H54 (cell line): ENCODE measurements around the gene RUNX2.
"Not testable (repeated sequence)": the region's sequence is repeated elsewhere in the genome, so short reads cannot be mapped to it uniquely, and the experiment has no call there.

ENCODE experiments used
- DNase-seq: peaks from one replicate; pipeline ENCODE4 v3.0.0; 2011; ENCODE audit warnings: low spot score, mixed read lengths; ENCODE audit not compliant: insufficient read length
- FAIRE-seq: peaks from 3 replicates; lab custom pipeline; 2011; peaks lifted over from hg19 to GRCh38; lab: Jason Lieb, UNC
- POLR2A ChIP-seq: IDR thresholded peaks from 2 replicates; pipeline ENCODE4 v1.6.1; 2011; ENCODE audit warnings: low read depth, mild to moderate bottlenecking, low read length

Gene RUNX2

DNA sequence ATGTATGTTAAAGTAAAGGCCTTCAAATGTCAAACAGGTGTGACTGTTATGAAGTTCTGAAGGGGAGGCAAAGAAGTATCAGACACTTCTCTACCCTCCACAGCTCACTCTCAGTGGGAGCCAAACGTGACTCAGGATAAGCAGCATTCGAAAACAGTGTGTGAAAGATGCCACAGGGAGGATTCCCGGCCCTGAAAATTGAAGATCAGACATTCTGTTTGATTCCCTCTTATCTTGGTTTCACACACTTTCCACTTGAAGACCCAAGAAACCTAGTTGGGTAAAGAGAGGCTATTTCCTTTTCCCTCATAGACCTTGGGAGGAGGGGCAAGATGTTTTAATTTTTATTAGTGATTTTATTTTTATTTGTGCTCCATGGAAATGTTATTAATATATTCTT, 213.8 kb downstream of the RUNX2 start:
- no peak for TF ChIP-seq POLR2A
- FAIRE-seq (no peak), DNase-seq (no peak)

DNA sequence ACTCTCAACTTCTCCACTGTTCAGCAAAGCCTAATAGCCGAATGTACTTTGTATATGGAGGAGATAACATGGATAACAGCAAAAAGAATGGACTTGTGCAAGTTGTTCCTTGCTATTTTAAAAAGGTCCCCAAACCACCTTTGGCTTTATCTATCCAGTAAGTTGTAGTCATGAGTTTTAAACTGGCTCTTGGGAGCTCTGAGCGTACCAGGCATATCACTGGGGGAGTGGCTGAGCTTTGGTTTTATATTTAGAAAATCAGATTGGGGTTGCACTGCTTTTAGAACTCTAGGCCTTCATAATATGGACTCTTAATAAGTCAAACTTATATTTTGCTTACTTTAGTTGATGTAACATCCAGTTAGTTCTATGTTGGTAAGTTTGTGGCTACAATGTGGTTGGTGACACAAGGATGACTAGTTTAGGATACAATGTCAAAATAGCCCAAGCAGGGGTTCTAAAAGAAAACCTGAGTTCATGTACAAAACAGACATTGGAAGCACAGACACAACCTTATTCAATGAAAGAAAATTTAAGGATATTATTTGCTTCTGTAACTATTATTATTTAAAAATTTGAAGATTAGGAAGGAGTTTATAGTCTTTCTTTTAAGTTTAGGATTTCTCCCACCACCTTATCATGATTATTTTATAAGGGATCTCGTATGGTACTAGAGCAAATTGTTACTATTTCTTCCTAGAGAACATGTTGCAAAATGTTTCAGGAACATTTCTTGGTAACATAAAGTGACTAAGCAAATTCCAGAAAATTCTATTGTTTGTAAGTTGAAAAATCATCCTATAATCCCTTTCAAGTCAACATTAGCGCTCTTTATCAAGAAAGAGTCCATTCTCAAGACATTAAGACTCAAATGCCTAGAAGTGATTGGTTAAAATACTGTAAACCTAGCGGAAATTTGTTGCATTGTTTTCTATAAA, 215.4 kb downstream of the RUNX2 start:
- FAIRE-seq: peak; percentile 85
- TF ChIP-seq POLR2A: no peak
- DNase-seq: peak; percentile 30

DNA sequence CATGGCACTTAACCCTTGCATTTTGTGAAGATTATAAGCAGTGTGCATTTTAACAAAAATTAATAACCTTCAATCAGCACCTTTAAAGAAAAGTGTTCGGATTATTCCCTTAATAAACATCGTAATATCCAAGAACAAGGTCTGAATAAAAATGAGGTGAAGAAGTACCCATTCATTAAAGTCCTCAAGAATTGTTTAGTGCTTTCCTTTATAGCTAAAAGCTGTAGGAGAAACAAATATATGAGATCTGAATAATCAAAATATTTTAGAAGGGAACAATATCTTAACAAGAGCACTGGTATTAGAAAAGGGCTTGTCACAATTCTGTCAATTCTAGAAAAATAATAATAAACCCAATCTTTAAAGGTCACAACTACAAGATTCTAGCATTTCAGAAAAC, 217.3 kb downstream of the RUNX2 start:
- DNase-seq: no peak
- no peak for TF ChIP-seq POLR2A
- no peak for FAIRE-seq

DNA sequence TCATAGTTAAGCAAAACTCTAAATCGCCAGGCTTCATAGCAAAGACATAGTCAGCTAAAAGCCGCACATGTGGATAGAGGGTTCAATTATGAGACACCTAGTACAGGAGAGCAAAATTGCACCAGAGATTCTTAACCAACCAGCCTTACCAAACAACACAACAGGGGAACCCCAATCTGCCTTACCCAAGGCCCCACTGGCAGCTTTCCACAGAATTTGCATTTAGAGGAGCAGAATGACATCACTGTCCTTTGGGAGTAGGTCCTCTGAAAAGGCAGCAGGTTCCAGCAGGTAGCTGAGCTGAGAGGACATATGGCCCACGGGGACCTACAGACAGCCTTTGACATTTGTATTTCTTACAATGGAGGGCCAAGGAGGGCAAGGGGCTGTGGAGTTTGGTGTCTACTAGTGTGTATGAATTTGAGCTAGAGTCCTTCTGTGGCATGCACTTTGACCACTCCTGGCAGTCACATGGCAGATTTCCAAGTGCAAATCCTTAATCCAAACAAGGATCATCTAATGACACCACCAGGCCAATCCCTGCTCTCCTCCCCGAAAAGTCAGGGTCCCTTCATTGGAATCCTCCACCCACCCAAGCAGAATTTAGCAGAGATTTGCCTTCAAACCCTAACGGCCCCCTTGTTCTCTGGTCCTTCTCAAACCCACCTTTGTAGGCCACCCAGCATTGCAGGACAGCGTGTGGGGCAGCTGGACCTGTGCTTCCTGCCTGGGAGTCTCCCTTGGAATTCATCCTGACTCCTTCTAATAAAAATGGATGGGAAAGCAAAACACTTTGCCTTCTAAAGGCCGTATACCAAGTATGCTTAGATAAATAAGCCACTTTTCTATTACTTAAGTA, 220.8 kb downstream of the RUNX2 start:
- no peak for TF ChIP-seq POLR2A
- no peak for DNase-seq

DNA sequence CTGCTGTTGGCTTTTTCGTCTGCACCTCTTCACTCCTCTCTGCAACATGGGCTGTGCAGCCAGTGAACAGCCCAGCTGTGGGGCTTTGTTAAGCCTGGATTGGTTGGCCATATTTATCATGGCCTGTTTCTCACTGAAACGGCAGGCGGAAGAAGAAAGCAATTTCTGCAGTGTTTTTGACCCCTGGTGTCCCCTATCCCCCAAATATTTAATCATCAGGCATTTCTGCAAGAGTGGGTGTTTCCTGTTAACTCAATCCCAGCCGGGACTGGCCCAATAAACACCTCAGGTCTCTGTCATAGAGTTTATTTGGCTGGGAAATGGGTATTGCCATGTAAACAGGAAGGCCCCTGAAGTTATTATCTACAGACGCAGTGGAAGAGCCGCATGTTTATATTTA, 224.4 kb downstream of the RUNX2 start:
- no peak for TF ChIP-seq POLR2A
- FAIRE-seq (no peak), DNase-seq (no peak)

More for the DNA sequence above, 220.8 kb downstream of the RUNX2 start:
- FAIRE-seq: no peak

DNA sequence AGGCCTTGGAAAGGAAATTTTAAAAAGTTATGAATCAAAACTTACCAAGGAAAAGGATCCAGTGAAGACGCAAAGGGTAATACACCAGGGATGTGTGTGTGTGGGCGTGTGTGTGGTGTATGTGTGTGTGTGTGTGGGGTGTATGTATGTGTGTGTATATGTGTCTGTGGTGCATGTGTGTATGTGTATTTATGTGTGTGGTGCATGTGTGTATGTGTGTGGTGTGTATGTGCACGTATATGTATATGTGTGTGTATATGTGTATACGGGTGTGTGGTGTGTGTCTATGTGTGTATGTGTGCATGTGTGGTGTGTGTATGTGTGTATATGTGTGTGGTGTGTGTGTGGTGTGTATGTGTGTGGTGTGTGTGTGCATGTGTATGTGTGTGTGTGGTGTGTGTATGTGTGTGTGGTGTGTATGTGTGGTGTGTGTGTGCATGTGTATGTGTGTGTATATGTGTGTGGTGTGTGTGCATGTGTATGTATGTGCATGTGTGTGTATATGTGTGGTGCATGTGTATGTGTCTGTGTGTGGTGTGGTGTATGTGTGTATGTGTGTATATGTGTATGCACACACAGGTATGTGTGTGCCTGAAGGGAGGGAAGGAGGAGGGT, 225.7 kb downstream of the RUNX2 start:
- DNase-seq: no peak
- no peak for TF ChIP-seq POLR2A
- peak; percentile 11 for FAIRE-seq

DNA sequence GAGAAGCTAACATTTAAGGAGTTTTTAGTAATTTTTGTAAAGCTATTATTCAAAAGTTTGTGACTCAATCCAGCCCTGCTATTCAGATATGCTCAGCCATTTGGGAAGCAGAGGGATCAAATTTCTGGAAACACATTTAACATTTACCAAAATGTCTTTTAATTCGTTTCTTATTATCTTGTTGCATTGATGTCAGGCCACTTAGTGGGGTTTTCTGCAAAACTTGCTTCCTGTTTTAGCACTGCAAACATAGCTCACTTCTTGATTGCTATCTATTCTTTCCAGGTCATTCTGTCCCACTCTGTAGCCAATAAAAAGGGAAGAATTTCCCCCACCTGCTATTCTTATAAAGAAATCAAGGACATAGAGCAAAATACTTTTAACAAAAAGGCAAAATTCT, 226.5 kb downstream of the RUNX2 start:
- TF ChIP-seq POLR2A: no peak
- no peak for FAIRE-seq
- DNase-seq: no peak

DNA sequence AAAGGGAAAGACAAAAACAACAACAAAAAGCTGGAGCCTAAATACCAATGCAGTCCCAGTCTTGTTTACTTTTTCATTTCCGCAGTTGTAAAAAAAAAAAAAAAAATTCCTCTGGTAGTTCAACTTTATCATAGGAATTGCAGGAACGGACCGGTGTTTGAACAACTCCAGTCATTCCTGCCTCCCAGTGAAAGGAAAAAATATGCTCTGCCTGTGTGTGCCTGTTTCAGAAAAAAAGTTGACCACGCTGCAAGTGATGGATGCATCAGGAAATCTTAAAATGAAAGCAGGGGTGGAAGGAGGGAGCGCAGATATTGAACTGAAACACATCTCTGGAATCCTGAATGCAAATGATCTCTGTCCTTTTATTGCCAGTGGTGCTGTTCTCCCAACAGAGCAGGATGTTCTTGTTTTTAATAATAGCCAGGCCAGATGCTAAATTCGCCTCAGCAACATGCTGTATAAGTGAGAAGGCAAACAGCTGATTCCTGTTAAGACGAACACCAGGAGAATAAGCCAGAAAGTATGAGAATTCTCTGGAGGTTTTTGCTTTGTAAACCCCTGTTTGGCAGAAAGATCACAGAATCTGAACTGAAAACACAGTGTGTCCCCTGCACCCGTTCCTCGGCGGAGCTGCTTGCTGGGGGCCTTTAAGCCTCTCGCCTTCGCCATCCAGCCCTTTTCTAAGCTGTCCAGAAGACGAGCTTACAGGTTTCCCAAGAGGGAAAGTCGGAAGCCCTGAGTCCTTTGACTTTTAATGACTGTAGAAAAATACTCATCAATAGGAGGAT, 228.0 kb downstream of the RUNX2 start:
- no peak for TF ChIP-seq POLR2A
- FAIRE-seq: no peak
- no peak for DNase-seq

DNA sequence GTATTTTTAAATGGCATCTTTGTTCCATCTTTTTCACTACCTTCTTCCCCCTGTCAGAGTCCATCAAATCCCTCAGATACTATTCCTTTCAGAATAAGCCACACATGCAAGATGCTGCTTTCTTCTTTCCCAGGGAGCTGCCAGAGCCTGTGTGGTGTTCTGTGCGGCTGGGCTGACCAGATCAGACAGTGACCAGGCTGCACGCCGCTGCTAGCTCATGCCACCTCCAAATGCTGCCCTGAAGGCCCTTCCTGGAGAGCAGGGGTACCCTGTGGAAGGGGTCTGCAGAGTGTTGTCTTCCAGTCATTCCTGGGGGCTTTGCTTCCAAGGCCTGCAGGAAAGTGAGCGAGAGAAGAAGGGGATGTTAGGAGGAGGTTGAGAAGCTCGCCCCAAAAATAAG, 228.7 kb downstream of the RUNX2 start:
- no peak for TF ChIP-seq POLR2A
- DNase-seq (no peak), FAIRE-seq (no peak)

DNA sequence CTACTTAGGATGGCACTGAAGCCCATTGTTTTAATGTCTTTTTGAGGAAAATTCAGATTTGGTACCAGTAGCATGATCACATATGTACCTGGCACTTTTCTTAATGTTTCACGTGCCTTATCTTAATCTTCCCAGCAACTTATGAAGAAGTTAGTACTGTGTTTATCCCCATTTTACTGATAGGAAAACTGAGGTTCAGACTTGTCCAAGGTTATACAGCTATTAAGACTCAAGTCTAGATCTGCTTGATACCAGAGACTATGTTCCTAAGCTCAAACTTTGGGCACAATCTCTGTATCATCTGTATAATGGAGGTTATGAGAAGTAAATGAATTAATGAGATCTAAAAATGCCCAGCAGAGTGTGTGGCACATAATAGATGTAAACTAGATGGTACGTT, 229.3 kb downstream of the RUNX2 start:
- no peak for FAIRE-seq
- no peak for TF ChIP-seq POLR2A
- DNase-seq: no peak

DNA sequence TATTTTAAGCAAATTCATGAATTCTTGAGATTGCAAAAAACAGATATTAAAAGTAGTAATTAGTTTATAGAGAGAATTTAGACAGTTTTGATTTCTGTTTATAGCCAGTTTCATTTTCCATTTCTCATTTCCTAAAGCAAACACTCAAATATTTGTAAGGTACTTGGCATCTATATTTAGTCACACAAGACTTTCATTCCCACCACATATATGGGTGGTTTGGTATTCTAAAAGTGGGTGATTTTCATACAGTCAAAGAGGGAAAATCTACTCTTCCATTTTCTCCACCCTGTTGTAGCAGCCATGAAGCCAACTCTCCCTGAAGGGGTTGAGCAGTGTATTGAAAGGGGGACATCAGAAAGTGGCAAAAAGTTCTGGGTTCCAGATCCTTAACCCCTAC, 230.7 kb downstream of the RUNX2 start:
- no peak for TF ChIP-seq POLR2A
- FAIRE-seq (no peak), DNase-seq (no peak)

DNA sequence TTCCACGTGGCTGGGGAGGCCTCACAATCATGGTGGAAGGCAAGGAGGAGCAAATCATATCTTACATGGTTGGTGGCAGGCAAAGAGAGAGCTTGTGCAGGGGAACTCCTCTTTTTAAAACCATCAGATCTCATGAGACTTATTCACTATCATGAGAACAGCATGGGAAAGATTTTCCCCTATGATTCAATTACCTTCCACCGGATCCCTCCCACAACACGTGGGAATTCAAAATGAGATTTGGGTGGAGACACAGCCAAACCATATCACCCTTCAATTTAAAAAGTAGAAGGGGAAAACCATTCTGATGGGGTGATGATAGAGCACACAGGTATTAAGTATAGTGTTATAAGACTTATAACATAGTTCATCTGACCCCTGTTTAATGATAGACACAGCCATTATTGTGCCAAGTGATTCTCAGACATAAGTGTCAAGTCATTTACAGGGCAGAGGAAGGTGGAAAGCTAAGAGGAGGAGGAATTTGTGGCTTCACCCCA, 232.2 kb downstream of the RUNX2 start:
- not testable (repeated sequence) for DNase-seq, FAIRE-seq

DNA sequence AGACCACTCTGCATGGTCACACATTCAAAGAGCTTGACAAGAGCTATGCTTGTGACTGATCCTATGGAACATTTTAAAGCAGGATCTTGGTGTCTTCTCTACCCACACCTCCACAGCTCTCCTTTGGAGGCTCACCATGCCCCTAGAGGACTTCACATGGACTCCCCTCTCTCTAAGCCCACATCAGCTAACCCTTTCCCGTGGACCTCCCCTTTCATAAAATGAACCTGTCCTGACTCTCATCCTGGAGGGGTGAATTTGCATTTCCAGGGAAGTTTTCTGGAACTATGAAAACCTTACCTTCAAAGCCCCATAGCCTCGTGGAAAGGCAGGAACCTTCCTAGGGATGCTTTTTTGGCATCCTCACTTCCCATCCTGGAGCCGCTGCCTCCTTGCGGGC, 234.0 kb downstream of the RUNX2 start:
- no peak for DNase-seq
- TF ChIP-seq POLR2A: no peak
- FAIRE-seq: no peak
